ENCODE measurements around the gene PAX2.

GRCh38 chr10:100743626-100744135, 1.7 kb upstream of the PAX2 start:
- TF ChIP-seq GLIS3 (CRISPR knock-in tag; IDR thresholded peaks at IDR 0.05) (no peak), ZFP3 (CRISPR knock-in tag; IDR thresholded peaks at IDR 0.05) (no peak), ZFP30 (CRISPR knock-in tag; IDR thresholded peaks at IDR 0.05) (no peak)
- TF ChIP-seq, protein P1, sequence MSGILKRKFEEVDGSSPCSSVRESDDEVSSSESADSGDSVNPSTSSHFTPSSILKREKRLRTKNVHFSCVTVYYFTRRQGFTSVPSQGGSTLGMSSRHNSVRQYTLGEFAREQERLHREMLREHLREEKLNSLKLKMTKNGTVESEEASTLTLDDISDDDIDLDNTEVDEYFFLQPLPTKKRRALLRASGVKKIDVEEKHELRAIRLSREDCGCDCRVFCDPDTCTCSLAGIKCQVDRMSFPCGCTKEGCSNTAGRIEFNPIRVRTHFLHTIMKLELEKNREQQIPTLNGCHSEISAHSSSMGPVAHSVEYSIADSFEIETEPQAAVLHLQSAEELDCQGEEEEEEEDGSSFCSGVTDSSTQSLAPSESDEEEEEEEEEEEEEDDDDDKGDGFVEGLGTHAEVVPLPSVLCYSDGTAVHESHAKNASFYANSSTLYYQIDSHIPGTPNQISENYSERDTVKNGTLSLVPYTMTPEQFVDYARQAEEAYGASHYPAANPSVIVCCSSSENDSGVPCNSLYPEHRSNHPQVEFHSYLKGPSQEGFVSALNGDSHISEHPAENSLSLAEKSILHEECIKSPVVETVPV (CRISPR knock-in tag; IDR thresholded peaks at IDR 0.05): no peak

Measured in SK-N-SH treated with all-trans-retinoic acid at 6 μM for 48 hours (cell line).